HG03196 (cell line): ENCODE measurements around the gene LGALSL.

Experiments
- ATAC-seq: cut with Tn5 transposase; IDR thresholded peaks from one replicate; pipeline ENCODE4 v1.9.1; 2021; ENCODE audit not compliant: unreplicated experiment

LGALSL gene

DNA sequence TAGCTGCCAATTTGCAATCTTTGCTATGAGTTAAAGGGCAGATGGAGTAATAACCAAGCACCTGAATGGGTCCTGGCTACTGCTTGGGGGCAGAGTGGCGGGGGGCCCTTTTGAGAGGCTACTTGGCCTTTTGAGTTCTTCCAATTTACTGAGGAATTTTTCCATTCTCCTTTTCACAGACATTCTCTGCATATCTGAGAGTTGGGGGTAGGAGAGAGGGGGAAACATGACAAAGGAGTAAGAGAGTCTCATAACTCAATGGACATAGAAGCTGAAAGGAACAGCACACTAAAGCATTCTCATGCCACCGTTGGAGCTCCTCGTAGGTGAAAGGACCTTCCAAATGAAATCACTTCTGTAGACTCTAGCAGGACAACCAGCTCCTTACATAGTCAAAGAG lies 16.1 kb downstream of the LGALSL start:
- ATAC-seq = no peak

DNA sequence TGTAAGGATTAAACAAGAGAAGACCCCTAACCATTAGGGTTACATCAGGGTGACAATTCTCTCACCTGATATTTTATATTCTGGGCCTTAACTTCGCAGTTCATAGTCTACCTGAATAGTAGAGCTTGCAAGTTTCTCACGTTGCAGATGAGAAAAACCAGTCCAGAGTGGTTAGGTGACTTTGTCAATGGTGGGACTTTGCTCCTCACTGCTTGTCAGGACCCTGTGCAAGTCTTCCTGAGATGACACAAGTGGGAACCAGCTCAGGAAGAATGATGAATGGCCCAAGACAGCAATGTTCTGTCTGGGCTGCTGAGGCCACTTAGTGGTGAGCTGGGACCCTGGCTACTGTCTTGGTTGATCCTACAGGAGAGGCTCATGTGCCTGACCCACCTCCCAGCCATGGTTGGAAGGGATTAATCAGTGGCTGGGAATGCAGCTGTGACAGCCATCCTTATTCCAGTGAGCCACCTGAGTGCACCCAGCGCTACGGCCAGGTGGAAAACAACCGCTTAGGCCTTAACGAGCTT lies 16.9 kb downstream of the LGALSL start:
- ATAC-seq = no peak

DNA sequence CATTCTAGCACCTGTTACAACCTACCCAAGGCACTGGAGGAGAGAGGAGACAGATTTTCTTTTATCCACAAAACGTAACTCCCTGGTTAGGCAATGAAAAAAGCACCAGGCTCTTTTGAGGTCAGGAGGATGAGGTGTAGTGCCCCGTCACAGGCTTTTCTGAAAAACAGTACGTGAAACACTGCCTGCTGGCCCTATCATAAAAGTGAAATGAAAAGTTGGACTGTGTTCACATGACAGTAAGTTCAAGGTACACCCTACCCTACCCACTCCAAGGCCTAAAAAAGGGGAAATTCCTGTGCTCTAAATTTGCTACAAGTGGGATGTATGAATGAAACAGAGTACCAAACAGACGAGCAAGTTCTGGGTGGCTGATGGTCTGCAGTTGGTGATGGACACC lies 17.6 kb downstream of the LGALSL start:
- ATAC-seq = no peak

DNA sequence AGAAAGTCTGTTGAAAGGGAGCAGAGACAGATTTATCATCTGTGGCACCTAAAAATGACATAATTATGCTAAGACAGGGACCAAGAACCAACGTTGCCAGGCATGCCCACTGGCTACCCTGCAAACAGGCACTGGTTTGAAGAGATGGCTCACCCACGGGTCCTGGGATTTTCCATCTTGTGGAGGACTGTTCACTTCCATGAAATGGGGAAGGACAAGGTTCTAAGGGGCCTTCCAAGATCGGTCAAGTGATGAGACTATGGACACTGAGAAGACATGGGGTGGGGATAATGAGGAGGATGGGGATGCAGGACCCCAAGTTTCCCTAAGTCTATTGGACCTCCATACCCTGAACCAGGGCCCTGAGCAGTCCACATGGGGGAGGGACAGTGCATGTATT lies 18.9 kb downstream of the LGALSL start:
- ATAC-seq = no peak

GRCh38 chr2:64474121-64474571 lies 20.2 kb downstream of the LGALSL start:
- ATAC-seq = no peak

- no peak for ATAC-seq
These were observed 20.7 kb downstream of the LGALSL start for GRCh38 chr2:64474636-64475035.

DNA sequence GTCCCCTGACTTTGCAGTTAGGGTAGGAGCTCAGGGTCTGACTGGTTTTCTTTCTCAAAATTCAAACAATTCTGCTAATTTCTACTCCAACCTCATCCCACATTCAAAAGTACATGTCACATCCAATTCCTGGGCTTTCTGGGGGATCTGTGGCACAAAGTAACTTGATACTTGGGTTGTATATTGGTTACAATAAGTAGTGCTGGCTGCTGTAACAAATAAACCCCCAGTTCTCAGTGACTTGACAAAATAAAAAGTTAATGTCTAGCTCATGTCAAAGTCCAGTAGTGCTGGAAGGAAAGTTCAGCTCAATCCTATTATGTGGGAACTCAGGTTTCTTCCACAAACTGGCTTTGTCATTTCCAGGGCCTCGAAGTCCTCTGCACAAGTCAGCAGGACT lies 23.1 kb downstream of the LGALSL start:
- ATAC-seq = no peak

DNA sequence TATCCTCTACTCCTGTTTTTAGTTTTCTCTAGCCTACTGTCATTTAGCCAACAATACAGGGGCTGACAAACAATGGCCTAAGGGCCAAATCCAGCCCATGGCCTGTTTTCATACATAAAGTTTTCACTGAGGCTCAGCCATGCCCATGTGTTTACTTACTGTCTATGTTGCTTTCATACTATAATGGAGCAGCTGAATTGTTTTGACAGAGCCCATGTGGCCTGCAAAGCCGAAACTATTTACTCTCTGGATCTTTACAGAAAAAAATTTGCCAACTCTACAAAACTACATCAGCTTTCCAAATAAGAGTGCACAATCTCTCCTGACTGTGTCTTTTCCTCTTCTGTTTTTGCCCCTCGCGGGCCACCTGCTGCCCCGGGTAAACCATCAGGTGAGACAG lies 24.0 kb downstream of the LGALSL start:
- ATAC-seq = no peak

GRCh38 chr2:64478502-64479230 lies 24.7 kb downstream of the LGALSL start:
- no peak for ATAC-seq

DNA sequence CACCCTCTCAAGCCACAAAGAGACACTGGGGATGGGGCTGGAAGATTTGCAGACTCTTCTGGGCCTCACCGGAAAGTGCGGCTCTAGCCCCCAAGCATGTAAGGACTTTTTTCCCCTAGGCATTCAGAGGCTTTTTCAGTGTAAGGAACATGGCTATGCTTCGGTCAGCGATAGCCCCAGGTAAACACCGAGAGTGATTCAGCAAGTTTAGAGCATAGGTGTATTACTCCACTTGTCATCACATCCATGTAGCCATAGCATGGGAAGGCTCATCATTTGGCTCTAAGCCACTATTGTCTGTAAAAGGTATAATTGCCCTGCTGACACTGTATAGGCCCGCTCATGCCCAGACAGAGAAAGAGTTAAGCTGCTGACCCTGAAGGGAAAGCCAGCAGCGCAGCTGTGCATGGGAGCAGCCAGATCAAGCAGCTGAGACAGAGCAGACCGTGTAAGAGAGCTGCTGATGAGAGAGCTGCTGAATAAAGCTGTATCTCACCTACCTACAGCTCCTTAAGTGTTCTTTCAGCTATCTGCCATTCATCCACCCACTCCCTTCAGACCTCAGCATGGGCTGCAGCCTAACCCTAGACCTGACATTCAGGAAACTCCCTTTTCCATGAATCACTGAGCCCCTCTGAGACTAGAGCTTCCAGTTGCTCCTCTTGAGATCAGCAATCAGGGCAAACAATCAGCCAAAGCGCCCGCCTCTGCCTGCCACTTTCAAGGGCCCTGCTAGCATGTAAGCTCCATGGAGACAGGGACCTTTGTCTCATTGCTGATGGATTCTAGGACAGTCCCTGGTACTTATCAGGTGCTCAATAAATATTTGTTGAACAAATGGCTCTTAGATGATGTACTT lies 25.5 kb downstream of the LGALSL start:
- ATAC-seq = no peak

DNA sequence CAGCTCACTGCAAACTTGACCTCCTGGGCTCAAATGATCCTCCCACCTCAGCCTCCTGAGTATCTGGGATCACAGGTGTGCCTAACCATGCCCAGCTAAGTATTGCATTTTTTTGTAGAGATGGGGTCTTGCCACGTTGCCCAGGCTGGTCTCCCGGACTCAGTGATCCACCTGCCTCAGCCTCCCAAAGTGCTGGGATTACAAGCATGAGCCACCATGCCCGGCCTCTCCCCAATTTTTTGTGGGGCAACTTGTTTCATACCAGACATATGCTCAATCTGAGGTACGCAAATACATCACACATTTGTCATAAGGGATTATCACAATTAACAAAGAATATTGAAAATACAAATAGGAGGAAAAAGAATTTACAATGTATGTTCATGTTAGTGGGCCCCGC lies 27.7 kb downstream of the LGALSL start:
- no peak for ATAC-seq

GRCh38 chr2:64482243-64482642 lies 28.3 kb downstream of the LGALSL start:
- ATAC-seq = no peak

DNA sequence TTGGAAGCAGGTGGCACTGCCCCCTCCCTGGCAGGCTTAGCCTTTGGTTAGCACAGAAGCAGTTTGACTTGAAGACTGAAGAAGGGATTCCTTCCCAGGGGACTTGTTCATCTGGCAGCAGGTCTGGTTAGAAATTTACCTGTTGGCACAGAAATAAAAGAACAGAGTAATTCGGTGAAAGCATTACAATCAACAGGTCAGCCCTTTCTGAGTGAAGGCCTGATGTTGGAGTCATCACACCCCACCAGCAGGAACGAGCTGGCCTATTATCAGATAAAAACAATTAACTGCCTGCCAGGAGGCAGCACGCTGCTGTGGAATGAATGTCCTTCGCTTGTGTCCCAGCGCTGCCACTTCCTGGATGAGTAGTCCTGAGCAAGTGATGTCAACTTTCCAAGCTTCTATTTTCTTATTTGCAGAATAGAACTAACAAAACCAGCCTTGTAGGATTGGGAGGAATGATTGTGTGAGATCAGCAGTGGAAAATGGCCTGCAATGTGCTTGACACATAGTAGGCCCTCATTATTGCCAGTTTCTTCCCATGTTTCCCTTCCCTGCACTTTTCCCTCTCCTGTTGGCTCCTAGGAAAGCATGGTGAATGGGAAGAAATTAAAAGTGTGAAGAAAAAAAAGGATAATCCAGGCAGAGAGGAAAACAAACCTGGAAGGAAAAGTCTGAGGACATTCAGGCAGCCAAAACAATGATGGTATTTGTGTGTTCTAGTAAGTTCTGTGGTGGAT lies 29.0 kb downstream of the LGALSL start:
- no peak for ATAC-seq

GRCh38 chr2:64485331-64485730 lies 31.4 kb downstream of the LGALSL start:
- no peak for ATAC-seq

GRCh38 chr2:64485961-64486360 lies 32.0 kb downstream of the LGALSL start:
- ATAC-seq = no peak

DNA sequence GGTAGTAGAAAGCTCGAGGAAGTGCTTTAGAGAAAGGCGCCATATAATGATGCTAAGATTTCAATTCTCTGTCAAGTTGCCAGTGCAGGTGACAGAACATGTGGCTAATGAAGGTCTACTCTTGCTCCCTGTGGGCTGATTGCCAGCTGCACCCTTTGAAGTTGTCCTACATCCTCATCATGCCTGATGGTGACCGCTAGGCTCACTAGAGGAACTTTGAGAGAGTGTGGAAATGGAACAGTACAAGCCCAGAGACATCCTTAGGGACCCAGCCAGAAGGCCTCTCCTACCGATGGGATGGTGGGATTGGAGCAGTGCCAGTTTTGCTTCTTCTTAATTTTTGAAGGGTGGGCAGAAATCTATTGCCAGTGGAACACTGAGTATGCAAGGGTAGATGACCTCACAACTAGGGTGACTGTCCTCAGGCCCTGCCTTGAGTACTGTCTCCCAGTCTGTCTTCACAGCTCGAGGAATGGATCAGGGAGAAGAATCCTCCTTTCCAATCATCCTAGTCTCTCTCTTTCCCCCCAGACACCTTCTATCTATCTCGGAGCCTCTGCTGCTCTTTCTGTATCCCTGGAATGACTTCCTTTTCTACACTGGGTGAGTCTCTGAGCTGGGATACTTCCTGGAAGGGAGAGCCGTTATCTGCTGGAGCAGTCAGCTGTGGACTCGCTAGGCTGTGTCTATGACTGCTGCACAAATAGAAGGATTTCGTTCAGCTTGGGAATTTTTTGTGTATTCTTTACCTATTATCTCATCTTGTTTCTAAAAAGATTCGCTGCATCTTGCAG lies 33.5 kb downstream of the LGALSL start:
- no peak for ATAC-seq

- peak; percentile 64 for ATAC-seq
These were observed 34.4 kb downstream of the LGALSL start for GRCh38 chr2:64488050-64488974.

GRCh38 chr2:64489081-64489751 lies 35.3 kb downstream of the LGALSL start:
- no peak for ATAC-seq

- ATAC-seq = no peak
These were observed 37.5 kb downstream of the LGALSL start for GRCh38 chr2:64491426-64491825.
